OCI-M2 (cell line): ENCODE measurements around the gene GNRHR.
"Not testable (repeated sequence)": the region's sequence is repeated elsewhere in the genome, so short reads cannot be mapped to it uniquely, and the experiment has no call there.

Experiments used
- DNase-seq: peaks from one replicate; lab custom pipeline; 2025; ENCODE audit not compliant: unreplicated experiment; lab: John Stamatoyannopoulos, UW

Gene GNRHR, protein sequence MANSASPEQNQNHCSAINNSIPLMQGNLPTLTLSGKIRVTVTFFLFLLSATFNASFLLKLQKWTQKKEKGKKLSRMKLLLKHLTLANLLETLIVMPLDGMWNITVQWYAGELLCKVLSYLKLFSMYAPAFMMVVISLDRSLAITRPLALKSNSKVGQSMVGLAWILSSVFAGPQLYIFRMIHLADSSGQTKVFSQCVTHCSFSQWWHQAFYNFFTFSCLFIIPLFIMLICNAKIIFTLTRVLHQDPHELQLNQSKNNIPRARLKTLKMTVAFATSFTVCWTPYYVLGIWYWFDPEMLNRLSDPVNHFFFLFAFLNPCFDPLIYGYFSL

DNA sequence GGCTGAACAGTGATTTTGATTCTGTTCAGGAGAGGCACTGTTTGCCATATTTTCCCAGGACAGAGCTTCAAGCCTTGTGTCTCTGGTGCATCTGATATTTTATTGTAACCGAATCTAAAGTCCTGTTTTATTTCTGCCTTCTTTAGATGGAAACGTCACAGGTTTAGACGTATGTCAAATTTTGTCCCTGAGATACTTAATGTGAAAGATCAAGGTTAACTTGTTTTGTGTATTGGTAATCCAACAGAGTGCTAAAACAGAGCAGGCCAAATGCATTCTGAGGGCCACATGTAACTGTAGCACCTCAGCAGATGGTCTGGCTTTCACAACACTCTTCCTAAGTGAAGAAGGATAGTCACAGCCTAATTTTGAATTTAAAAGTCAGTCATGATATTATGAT lies at the start of gene GNRHR:
Gene GNRHR (minus strand): TSS at position 101 of the 400 bp plus-strand sequence. CDS start 53 bp downstream, at position 48.
- no peak for DNase-seq

DNA sequence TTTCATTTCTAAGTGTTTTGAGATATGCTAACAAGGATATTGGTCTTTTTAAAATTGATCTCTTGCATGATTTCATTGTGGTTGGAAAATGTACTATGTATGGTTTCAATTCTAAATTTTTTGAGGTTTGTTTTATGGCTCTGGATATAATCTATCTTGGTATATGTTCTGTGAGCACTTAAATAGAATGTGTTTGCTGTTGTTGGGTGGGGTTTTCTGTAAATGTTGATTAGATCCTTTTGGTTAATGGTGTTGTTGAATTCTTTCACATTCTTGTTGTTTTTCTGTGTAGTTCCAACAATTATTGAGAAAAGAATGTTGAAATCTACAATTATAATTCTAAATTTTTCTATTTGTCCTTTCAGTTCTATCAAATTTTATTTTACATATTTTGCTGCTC lies 42.6 kb upstream of the GNRHR start:
- no peak for DNase-seq

DNA sequence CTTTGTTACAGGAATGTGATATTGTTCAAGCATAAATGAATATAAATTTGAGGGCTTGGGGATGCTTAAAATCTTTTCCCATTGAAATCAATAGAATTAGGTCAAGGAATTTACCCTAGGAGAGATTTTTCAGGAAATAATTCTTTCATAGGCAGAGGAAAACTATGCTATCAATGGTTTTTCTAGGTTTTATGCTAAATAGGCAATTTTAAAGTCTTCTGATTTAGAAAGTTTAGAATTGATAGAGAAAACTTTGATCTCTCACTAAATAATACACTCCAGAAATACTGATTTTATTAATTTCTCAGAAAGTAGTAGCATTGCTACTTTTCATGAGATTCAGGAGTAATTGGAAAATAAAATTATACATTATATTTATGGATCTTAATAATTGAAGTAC lies 36.5 kb upstream of the GNRHR start:
- DNase-seq, result no peak

DNA sequence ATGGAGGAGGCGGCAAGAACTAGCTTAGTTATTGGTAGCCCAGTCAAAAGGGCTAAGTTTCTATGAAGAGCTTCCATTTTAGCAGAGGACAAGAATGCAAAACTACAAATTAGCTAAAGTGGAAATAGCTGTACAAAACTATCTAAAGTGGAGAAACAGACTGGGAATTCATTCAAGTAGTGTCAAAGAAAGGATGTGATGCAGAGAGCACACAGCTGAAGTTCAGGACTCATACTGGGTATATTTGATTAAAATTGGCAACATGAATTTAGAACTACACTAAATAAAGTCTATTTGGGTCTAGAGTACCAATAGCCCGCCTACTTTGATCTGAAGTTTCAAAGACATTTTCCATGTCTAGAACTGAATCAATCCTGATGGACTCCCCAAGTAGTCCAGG lies 33.1 kb upstream of the GNRHR start:
- DNase-seq, result no peak

DNA sequence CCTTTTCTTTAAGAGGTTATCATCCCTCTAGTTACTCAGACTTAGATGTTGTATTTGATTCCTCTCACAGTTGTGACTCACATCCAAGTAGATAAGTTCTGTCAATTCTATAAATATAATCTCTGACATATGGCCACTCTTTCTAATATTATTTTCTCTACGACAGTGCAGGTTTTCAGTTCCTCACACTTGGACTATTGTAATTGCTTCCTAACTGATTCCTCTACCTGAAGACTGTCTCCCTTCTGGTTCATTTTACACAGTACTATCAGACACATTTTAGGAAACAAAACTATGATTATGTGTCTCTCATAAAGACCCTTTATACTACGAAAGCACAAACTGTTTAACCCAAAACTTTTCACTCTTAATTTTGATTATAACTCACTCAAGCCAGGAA lies 31.3 kb upstream of the GNRHR start:
- no peak for DNase-seq

DNA sequence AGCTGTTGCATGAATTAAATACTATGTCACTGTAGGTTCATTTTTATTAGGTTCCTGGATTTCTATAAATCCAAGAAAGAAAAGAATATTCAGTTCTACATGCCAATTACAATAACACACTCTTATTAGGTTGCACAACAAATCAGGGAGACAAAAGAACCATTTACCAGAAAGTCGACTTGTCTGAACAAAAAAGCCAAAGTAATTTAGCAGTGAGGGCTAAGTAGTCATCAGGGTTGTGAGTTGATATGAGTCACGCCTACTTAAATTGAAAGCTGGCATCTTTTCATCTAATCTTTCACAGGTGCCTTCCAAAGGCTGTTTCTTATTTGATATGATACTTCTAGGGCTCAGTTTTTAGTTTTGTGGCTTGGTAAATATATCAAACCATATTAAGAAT lies 25.4 kb upstream of the GNRHR start:
- DNase-seq, result no peak

DNA sequence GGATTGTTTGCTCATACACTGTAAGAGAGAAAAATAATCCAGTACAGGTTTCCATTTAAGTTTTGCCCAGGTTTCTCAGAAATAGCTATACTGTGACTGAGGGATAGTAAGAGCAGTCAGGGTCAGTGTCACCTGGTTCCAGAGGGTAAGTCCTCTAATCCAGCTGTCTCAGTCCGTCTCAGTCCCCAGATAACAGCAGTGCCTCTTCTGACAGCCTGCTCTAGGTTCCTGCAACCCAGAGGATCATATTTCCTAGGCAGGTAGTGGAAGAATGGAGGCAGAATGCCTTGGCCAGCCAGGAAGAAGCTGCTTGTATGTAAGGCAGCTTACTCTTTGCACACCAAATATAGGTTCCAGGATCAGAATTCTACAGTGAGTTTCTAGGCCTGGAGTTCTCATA lies 22.6 kb upstream of the GNRHR start:
- DNase-seq, result no peak

DNA sequence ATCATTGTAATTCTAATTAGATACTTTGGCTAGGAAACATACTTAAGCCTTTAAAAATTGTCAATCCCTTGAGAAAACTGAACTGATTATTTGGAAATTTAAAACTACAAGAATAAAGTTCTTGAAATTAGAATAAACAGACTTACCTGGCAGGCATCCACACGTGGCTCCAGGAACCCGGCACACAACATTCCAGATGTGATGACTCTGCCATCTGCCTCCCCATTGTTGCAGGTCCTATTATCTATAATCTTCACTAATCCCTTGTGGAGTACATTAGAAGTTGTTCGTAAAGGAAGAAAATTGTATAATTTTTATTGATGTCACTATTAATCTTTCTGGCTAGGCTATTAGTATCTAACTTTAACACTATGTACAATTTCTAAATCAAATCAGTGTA lies 16.2 kb upstream of the GNRHR start:
- no peak for DNase-seq

DNA sequence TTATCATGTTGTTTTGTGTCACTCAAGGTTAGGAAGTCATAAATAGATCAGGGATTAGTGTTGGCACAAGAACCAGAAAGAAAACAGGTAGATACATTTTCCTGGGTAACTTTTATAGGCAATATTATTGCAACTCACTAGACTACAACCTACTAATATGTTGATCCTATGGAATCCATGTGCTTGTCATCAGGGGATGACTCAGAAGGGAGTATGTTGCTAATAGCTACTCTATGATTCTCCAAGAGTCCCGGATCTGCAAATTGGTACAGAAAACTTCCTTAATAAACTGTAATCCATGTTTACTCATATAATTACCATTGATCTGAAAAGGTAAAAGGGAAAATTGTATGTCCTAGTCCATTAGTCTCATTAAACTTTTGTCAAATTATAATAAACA lies 11.7 kb upstream of the GNRHR start:
- no peak for DNase-seq

DNA sequence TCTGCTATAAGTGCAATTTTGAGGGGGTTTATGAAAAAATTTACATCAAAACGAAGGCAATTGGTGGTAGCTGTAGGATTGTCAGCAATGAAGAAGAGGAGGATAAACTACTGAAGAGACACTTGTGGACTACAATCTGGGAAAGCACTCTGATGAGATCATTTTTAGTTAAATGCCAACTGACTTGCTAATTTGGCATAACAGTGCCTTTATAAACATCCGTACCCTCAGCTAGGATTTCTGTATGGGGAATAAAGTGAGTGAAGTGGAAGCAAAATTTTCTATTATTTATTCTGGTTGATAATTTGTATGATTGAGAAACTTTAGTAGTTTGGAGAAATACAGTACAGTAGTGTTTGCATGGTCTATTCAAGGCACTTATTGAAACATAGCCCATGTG lies 11.2 kb upstream of the GNRHR start:
- DNase-seq, result no peak

DNA sequence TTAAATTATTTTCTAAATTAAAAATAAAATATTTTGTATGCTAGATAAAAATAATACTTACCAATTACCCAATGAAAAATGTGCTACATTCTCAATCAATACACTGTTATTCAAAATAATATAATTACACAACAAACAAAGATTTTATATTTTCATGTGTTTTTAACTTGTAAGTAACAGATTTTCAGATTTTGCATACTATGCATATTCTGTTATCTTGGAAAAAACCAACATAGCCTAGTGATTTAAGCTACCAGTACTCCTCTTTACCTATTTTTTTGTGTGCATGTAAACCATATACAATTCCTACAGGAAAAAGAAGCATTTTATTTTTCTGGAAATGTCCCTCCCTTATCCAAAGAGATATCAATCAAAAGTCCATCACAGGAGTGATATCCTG lies 10.0 kb upstream of the GNRHR start:
- no peak for DNase-seq

DNA sequence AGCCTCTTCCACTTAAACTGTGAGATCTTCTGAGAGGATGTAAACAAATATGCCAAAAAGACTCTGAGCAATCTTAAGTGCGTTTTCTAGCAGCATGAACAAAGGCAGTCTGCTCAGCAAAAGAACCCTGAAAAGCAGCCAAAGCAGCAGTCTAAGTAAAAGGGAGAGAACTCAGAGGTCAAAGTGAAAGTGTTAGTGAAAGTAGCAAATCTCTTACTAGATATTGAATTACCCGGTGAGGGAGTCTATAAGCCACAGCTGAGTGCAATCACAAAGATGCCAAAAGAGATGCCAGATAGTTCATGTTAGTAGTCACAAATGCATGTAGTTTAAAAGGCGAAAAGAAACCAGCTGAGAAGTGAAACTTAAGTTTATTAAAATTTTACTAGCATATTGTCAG lies 7.9 kb upstream of the GNRHR start:
- no peak for DNase-seq

DNA sequence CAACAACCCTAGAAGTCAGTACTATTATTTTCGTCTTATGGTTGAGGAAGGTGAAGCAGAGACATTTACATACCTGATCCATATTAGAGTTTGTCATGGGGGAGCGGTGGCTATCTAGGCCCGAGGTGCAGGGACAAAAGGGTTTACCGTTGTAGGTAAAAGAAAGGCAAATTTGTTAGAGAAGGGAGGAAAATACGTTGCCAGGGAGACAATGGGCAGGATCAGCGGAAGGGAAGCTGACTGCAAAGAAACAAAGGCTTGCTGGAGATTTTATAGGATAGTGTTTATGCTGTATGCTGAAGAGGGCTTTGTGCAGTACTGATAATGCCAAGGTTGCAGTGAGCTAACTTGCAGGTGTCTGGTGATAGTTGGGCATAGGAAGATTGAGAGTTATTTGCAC lies 2.8 kb upstream of the GNRHR start:
- DNase-seq, result not testable (repeated sequence)

DNA sequence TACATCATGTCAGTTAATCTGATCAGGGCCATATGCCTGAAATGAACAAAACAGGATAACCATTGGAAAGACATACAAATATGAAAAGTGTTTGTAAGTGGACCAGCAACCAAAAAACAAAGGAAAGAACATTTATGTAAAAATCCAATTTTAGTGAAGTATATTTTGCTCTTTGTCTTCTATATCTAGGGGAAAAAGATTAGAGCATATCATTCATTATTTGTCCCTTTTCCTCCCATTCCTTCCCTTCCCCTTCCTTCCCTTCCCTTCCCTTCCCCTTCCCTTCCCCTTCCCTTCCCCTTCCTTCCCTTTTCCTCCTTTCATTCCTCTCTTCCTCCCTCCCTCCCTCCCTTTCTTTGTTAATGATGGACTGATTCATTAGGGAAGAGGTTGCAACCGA lies 1.8 kb upstream of the GNRHR start:
- no peak for DNase-seq

DNA sequence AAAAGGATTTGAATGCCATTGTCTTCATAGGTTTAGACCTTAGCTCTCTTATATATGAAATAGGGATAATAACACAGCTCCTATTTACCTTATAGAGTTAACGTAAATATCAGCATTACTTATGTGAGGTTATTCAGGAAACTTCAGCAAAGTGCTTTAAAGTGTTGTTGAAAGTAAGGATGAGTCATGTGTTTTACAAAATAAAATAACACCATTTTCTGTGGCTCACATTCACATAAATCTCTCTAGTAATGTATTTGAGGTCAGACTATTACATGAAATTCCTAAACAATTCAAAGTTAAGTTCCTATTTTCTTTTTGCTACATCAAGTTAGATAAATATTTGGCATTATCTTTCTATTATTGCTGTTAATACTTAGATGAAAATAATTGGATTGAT lies 2.9 kb downstream of the GNRHR start:
- DNase-seq, result no peak

DNA sequence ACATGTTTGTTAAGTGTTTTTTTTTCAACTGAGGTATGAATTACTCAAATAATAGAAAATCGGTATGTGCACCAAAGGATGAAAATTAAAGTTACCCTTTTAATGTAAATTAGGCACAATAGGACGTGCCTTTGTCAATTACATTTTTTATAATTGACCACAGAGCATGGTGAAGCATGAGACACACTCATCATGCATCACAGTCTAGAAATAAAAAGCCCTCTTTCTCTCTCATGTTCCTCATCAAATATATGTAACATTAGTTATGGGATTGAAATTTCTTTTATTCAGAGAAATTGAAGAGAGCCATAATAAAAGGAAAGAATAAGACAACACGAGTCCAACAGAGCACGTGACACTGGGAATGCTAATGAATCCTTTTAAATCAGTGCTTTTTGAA lies 3.5 kb downstream of the GNRHR start:
- no peak for DNase-seq

DNA sequence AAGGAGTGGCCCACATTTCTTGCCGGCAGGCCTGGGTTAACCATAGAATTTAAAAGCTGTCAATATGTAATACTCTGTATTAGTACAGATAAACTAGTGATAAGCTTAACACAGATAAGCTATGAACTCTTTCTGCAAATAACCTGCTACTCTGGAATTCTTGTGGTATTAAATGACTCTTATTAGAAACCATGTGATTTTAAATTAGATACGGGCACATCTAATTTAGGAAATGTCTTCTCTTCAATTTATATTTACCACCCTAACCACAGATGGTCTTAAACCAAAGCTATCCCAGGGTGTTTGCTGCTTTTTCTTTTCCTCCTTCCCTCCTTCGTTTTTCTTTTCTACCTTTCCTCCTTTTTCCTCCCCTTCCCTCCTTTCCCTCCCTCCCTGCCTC lies 4.9 kb downstream of the GNRHR start:
- DNase-seq, result no peak

DNA sequence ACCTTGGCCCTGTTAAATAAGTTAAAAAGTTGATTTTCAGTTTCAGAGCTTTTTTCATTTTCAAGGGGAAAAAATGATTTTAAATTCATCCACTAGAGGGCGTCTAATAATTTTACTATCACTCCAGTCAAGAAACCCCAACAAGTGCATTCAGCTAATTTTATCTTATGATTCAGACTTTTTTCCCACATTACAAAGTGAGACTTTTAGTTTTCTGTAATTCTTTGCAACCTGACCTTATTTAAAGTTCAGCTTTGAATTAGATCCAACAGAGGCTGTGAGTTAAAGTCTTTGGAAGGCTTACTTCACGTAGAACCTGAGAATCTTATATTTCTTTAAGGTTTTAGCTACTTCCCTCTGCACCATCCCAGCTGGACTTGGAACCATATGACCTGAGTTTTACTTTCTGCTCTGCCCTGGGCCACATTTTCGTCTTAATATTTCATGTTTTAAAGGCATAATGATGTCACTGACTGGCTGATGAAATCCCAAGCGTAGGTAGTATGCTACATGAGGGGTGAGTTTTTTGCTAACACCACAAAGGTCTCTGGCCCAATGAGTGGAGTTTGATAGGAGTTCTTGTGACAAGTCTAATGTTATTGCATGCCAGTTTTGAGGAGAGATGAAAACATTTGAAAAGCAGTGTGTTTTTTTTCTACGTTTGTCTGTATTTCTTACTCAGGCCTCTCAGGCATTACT lies 7.2 kb downstream of the GNRHR start:
- peak; percentile 34 for DNase-seq

DNA sequence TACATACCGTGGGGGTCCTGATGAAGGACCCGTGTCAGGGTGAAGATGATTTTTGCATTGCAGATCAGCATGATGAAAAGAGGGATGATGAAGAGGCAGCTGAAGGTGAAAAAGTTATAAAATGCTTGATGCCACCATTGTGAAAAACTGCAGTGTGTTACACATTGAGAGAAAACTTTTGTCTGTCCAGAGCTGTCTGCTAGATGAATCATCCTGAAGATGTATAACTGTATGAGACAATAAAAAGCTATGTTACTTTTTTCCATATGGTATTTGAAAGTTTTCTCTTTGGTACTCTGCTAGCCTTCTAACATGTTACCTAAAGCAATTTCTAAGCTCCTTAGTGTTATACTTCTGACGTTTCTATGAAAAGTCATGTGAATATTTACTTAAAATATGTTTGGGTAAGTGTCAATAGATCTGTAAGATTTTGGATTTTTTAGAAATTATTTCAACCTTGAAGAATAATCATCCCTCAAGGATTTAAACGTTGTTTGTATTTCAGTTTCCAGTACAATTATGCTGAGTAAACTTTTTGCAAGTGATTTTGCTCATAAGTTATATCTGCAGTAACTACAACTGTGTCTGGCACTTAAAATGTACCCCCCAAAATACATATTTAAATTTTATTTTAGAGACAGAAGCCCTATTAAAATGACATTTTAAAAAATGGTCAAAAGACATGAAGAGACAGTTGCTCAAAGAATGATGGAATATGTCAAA lies 9.5 kb downstream of the GNRHR start:
- no peak for DNase-seq

DNA sequence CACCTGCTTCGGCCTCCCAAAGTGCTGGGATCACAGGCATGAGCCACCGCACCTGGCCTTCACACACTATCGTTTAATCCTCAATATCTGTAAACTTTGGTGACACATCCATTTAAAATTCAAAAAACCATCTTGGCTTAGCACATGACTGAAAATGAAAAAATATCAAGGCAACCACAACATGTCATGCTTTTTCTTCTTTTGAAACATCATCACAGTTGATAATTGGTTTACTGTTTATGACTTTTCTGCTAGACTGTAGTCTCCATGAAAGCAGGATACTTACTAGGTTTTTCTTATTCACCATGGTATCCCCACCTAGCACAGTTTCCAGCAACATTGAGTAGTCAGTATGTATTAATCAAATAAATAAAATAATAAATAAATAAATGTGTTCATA lies 11.0 kb downstream of the GNRHR start:
- DNase-seq, result no peak

DNA sequence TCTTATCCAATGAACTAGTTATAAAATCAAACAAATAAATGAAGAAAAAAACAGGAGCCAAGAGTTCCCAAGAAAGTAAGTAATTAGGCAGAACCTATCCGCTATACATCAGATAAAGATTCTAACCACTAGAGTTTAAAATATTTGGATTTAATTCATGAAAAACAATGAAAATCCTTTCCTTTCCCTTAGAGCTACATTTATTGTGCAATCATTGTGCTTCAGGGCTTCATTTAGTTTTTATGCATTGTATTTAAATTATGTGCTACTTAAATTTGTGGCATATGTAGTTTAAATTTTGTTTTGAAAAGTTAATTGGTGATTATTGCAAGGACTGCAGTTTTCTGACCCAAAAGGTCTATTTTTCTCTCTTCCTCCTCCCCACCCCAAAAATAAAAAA lies 17.9 kb downstream of the GNRHR start:
- DNase-seq, result no peak

DNA sequence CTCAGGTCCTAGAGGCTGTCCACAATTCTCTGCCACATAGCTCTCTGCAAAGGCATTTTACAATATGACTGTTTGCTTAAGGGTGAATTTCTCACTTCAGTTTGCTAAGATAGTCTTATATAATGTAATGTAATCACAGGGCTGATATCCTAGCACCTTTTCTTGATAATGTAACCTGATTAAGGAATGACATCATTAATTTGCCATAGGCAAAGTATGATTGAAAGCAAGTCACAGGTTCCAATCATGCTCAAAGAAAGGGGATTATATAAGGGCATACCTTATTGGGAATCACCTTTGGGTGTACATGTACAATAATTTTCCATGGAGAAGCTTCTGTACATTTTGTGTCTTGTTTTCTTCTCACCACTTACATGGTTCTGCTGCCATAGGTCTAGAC lies 18.9 kb downstream of the GNRHR start:
- DNase-seq, result no peak
